Memory B cell (primary cell): ENCODE results near the gene GOLGB1.

Source experiments
- ATAC-seq: fragments of 150-1000 bp; cut with Tn5 transposase; 2 replicates; pipeline ENCODE4 v1.10.0; 2021; ENCODE audit warnings: low read depth, mild to moderate bottlenecking, moderate library complexity
- DNase-seq, 2 donors: peaks; one replicate each; pipeline ENCODE4 v3.0.0; 2022; ENCODE audit warnings: low spot score in 2 of 2
- H3K27ac Mint-ChIP-seq: one replicate; pipeline ENCODE4 v1.8.0; 2022; ENCODE audit warnings: mild to moderate bottlenecking, moderate library complexity, mixed read lengths
- H3K27me3 Mint-ChIP-seq: one replicate; pipeline ENCODE4 v1.8.0; 2022; ENCODE audit warnings: mixed read lengths
- H3K36me3 Mint-ChIP-seq: one replicate; pipeline ENCODE4 v1.8.0; 2022; ENCODE audit warnings: mild to moderate bottlenecking, mixed read lengths
- H3K4me1 Mint-ChIP-seq: one replicate; pipeline ENCODE4 v1.8.0; 2022; ENCODE audit warnings: mixed read lengths
- H3K4me3 Mint-ChIP-seq: one replicate; pipeline ENCODE4 v1.8.0; 2022; ENCODE audit warnings: mild to moderate bottlenecking, moderate library complexity, mixed read lengths
- H3K9me3 Mint-ChIP-seq: one replicate; pipeline ENCODE4 v1.8.0; 2022; ENCODE audit warnings: mixed read lengths

GOLGB1 gene

DNA sequence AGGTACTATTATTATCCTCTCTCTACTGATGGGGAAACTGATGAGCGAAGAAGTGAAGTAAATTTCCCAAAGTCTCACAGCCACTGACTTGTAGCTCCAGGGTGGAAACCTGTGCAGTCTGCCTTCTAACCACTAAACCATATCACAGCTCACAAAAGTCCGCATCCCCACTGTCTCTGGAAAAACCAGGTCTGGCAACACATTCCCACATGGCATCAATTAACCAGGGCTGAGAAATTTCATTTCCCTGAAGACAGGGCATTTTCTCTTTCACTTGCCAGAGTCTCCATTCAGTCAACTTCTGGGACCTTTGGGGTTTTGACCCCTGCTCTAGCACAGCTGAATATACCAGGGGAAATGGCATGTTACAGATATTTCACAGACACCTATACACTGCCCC is 129.8 kb downstream of the GOLGB1 start:
- H3K27me3 Mint-ChIP-seq: peaks cover 4% of the 10 kb centered on the region
- H3K4me3 Mint-ChIP-seq: no peak overlapping the region
- no peak for ATAC-seq
- H3K9me3 Mint-ChIP-seq: no peaks in the 10 kb centered on the region
- no peaks in the 10 kb centered on the region for H3K36me3 Mint-ChIP-seq
- no peak overlapping the region for H3K27ac Mint-ChIP-seq
- H3K4me1 Mint-ChIP-seq: no peaks in the 10 kb centered on the region
- DNase-seq: no peak
